Activated CD4-positive, alpha-beta memory T cell treated with anti-CD3 and anti-CD28 coated beads for 36 hours (primary cell): ENCODE measurements around the gene BDNF. TPM values are rescaled to one million over a fixed set of nuclear protein-coding genes. Genes with fewer than 3 reads are reported as not detected.
"Not testable (repeated sequence)": the region's sequence is repeated elsewhere in the genome, so short reads cannot be mapped to it uniquely, and the experiment has no call there.

Source experiments
- CTCF ChIA-PET: fragments of 350-600 bp; sonication (Branson Sonifier 250); formaldehyde crosslinking; loops from one replicate; lab custom pipeline; 2021; ENCODE audit warnings: antibody characterized with exemption, inconsistent platforms; lab: Charles Lee
- POLR2A ChIA-PET: fragments of 350-600 bp; sonication (Branson Sonifier 250); formaldehyde crosslinking; loops from one replicate; lab custom pipeline; 2021; ENCODE audit warnings: antibody characterized with exemption; lab: Charles Lee
- DNase-seq: peaks from one replicate; pipeline ENCODE4 v3.0.0-alpha.2; 2020
- H3K27ac Mint-ChIP-seq: one replicate; pipeline ENCODE4 v1.8.0; 2021; ENCODE audit warnings: mixed read lengths
- H3K27me3 Mint-ChIP-seq: one replicate; pipeline ENCODE4 v1.8.0; 2021; ENCODE audit warnings: mixed read lengths
- H3K36me3 Mint-ChIP-seq: one replicate; pipeline ENCODE4 v1.8.0; 2021; ENCODE audit warnings: mixed read lengths
- H3K4me1 Mint-ChIP-seq: one replicate; pipeline ENCODE4 v1.8.0; 2021; ENCODE audit warnings: low read depth, mixed read lengths
- H3K4me3 Mint-ChIP-seq: one replicate; pipeline ENCODE4 v1.8.0; 2021; ENCODE audit warnings: mild to moderate bottlenecking, mixed read lengths
- H3K9me3 Mint-ChIP-seq: one replicate; pipeline ENCODE4 v1.8.0; 2021; ENCODE audit warnings: mixed read lengths
- intact Hi-C: fragments of 100-400 bp; cut with micrococcal nuclease; formaldehyde crosslinking; loops from one replicate; pipeline ENCODE4 v1.15.1; 2023
- total RNA-seq, 2 experiments: library from RNA; stranded (reverse); gene quantifications; one replicate each; pipeline ENCODE4 v1.2.3, GENCODE V29; 2021

BDNF gene
- total RNA-seq, 2 experiments from 2014 or later: not detected

GRCh38 chr11:27634776-27635175, 65.5 kb downstream of the BDNF start:
- H3K36me3 Mint-ChIP-seq, H3K4me3 Mint-ChIP-seq, H3K27me3 Mint-ChIP-seq, H3K9me3 Mint-ChIP-seq, H3K27ac Mint-ChIP-seq, CTCF ChIA-PET, DNase-seq, POLR2A ChIA-PET, H3K4me1 Mint-ChIP-seq, intact Hi-C loops: not testable (repeated sequence)

DNA sequence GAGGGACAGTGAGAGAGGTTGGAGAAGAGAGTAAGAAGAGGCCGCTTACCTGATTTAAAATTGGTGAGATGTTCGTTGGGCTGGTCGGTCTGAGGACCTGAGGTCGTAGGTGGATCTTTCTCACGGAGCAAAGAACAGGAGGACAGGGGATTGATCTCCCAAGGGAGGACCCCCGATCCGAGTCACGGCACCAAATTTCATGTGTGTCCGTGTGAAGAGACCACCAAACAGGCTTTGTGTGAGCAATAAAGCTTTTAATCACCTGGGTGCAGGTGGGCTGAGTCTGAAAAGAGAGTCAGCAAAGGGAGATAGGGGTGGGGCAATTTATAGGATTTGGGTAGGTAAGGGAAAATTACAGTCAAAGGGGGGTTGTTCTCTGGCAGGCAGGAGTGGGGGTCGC, 66.0 kb downstream of the BDNF start:
- H3K27ac Mint-ChIP-seq, intact Hi-C loops, H3K27me3 Mint-ChIP-seq, DNase-seq, H3K36me3 Mint-ChIP-seq, H3K9me3 Mint-ChIP-seq, CTCF ChIA-PET, H3K4me1 Mint-ChIP-seq, H3K4me3 Mint-ChIP-seq, POLR2A ChIA-PET: not testable (repeated sequence)

DNA sequence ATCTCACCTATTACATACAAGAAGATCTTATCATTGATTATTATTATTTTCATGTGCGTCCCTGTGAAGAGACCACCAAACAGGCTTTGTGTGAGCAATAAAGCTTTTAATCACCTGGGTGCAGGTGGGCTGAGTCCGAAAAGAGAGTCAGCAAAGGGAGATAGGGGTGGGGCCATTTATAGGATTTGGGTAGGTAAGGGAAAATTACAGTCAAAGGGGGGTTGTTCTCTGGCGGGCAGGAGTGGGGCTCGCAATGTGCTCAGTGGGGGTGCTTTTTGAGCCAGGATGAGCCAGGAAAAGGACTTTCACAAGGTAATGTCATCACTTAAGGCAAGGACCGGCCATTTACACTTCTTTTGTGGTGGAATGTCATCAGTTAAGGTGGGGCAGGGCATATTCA, 71.2 kb downstream of the BDNF start:
- H3K36me3 Mint-ChIP-seq, POLR2A ChIA-PET, DNase-seq, intact Hi-C loops, CTCF ChIA-PET, H3K27ac Mint-ChIP-seq, H3K27me3 Mint-ChIP-seq, H3K4me1 Mint-ChIP-seq, H3K4me3 Mint-ChIP-seq, H3K9me3 Mint-ChIP-seq: not testable (repeated sequence)

- POLR2A ChIA-PET: interaction anchor here (0.6 kb wide), 1 partner anchor 122 kb away, joined by 3 read pairs; no protein-coding TSS in a partner anchor
- intact Hi-C loops: no loop called here
- no peak for DNase-seq
- CTCF ChIA-PET: no interaction called here
- no peaks in the 10 kb centered on the region for H3K9me3 Mint-ChIP-seq
- no peaks in the 10 kb centered on the region for H3K36me3 Mint-ChIP-seq
- H3K4me1 Mint-ChIP-seq: no peaks in the 10 kb centered on the region
- H3K27ac Mint-ChIP-seq: no peak overlapping the region
- H3K27me3 Mint-ChIP-seq: no peaks in the 10 kb centered on the region
- H3K4me3 Mint-ChIP-seq: no peak overlapping the region
Observed at GRCh38 chr11:27627979-27628378, 72.3 kb downstream of the BDNF start.

GRCh38 chr11:27626938-27627586, 73.2 kb downstream of the BDNF start:
- no peaks in the 10 kb centered on the region for H3K36me3 Mint-ChIP-seq
- ChIA-PET POLR2A (no interaction called here), CTCF (no interaction called here)
- H3K27ac Mint-ChIP-seq: no peak overlapping the region
- no peaks in the 10 kb centered on the region for H3K9me3 Mint-ChIP-seq
- intact Hi-C loops: no loop called here
- DNase-seq: no peak
- H3K4me3 Mint-ChIP-seq: no peak overlapping the region
- no peaks in the 10 kb centered on the region for H3K4me1 Mint-ChIP-seq
- H3K27me3 Mint-ChIP-seq: no peaks in the 10 kb centered on the region

- intact Hi-C loops: no loop called here
- Mint-ChIP-seq H3K4me3 (no peak overlapping the region), H3K27ac (no peak overlapping the region), H3K4me1 (no peaks in the 10 kb centered on the region), H3K27me3 (no peaks in the 10 kb centered on the region), H3K9me3 (no peaks in the 10 kb centered on the region), H3K36me3 (no peaks in the 10 kb centered on the region)
- DNase-seq: no peak
- ChIA-PET CTCF (no interaction called here), POLR2A (no interaction called here)
Observed at GRCh38 chr11:27626269-27626937, 73.9 kb downstream of the BDNF start.

- no peaks in the 10 kb centered on the region for H3K9me3 Mint-ChIP-seq
- ChIA-PET POLR2A (no interaction called here), CTCF (no interaction called here)
- no peaks in the 10 kb centered on the region for H3K4me1 Mint-ChIP-seq
- DNase-seq: no peak
- no peaks in the 10 kb centered on the region for H3K36me3 Mint-ChIP-seq
- H3K27ac Mint-ChIP-seq: no peak overlapping the region
- no peaks in the 10 kb centered on the region for H3K27me3 Mint-ChIP-seq
- intact Hi-C loops: no loop called here
- no peak overlapping the region for H3K4me3 Mint-ChIP-seq
Observed at GRCh38 chr11:27625347-27625912, 74.8 kb downstream of the BDNF start.

DNA sequence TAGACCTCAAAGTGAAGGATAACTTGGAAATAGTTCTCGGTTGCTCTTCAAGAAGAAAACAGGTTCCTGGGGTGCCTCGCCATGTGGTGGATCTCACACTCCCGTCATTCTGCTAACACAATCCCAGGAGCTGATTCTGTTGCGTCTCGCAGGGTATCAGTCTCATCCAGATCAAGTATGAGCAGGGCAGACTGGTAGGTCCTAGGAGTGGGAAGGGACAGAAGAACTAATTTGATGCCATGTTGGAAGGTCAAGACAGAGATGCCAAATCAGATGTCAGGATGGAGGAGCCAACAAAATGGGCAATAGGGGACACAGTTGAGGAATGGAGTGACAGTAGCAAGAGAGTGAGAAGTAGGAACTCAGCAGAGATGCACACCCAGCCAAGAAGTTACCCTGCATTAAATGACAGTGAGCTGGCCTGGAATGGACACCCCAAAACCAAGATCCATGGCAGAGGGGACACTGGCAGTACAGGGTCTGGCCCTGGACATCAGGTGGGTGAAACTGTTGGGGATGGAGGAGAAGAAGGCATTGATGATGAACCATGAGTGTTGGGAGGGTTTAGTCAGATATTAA, 76.2 kb downstream of the BDNF start:
- H3K36me3 Mint-ChIP-seq: no peaks in the 10 kb centered on the region
- intact Hi-C loops: no loop called here
- no peaks in the 10 kb centered on the region for H3K4me1 Mint-ChIP-seq
- no peaks in the 10 kb centered on the region for H3K9me3 Mint-ChIP-seq
- no peak overlapping the region for H3K4me3 Mint-ChIP-seq
- ChIA-PET POLR2A (no interaction called here), CTCF (no interaction called here)
- DNase-seq: no peak
- no peak overlapping the region for H3K27ac Mint-ChIP-seq
- no peaks in the 10 kb centered on the region for H3K27me3 Mint-ChIP-seq

DNA sequence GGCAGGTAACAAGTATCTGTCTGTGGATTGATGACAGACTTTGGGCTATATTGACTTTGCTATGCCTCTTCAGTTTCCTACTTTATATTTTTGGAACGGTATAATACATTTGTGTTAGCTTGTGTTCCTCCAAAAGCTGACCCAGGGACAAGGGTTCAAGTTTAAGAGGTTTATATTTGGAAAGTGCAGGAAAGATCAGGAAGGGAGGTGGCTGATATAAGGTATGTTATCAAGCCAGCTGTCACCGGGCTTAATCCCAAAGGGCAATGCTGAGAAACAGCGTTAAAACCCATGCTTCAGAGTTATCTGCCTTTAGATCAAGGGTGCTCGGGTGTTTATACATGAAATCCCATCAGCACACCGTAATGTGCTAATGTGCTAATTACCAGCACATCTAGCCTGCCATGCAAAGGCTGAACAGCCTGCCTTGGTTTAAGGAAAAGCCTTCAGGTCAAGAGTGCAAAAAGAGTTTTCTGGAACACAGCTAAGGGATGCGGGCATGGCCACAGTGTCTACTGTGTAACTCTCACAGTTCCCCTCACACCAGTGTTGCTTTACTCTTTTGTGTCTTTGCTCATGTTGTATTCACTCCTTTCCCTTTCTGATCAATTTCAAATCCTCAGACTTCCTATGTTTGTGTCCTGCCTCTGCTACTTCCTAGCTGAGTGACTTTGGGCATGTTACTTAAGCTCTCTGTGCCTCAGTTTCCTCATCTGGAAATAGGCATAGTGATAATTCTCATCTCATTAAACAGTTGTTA, 77.5 kb downstream of the BDNF start:
- ChIA-PET POLR2A (no interaction called here), CTCF (no interaction called here)
- no peak overlapping the region for H3K4me3 Mint-ChIP-seq
- no peak overlapping the region for H3K27ac Mint-ChIP-seq
- intact Hi-C loops: no loop called here
- no peaks in the 10 kb centered on the region for H3K36me3 Mint-ChIP-seq
- no peaks in the 10 kb centered on the region for H3K27me3 Mint-ChIP-seq
- H3K4me1 Mint-ChIP-seq: no peaks in the 10 kb centered on the region
- no peak for DNase-seq
- no peaks in the 10 kb centered on the region for H3K9me3 Mint-ChIP-seq

DNA sequence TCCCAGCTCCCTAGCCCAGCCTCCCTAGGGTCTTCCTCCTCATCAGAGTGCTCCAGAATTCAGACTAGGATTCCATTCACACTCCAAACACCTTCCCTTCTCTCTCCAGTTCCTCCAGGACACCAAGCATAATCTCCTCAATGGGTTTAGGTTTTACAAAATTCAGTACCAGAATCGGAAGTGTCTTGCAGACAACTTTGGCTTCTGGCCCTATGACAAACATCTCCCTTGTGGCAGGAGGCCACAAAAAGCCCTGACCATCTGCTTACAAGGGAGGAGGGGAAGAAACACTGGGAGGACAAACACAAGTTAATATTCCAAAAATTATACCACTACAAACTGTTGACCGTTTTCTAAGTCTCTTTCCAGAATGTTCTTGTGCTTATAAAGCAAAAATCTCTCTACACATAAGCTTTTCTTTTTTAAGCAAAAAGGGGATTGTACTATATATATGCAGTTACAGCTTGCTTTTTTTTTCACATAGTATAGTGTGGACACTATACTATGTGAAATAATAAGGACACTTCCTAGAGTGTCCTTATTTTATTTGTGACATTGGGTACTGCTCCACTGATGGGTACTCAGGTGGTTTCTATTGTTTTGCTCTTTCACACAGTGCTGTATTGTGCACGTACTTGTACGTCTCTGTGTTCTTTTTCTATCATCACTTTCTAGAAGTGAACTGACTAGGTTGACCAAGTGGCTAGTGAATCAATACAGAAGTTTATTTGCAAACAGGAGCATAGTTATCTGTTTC, 78.7 kb downstream of the BDNF start:
- Mint-ChIP-seq H3K9me3 (no peaks in the 10 kb centered on the region), H3K27me3 (no peaks in the 10 kb centered on the region), H3K27ac (no peak overlapping the region), H3K4me1 (no peaks in the 10 kb centered on the region), H3K4me3 (no peak overlapping the region), H3K36me3 (no peaks in the 10 kb centered on the region)
- no peak for DNase-seq
- intact Hi-C loops: no loop called here
- CTCF ChIA-PET: no interaction called here
- POLR2A ChIA-PET: no interaction called here

DNA sequence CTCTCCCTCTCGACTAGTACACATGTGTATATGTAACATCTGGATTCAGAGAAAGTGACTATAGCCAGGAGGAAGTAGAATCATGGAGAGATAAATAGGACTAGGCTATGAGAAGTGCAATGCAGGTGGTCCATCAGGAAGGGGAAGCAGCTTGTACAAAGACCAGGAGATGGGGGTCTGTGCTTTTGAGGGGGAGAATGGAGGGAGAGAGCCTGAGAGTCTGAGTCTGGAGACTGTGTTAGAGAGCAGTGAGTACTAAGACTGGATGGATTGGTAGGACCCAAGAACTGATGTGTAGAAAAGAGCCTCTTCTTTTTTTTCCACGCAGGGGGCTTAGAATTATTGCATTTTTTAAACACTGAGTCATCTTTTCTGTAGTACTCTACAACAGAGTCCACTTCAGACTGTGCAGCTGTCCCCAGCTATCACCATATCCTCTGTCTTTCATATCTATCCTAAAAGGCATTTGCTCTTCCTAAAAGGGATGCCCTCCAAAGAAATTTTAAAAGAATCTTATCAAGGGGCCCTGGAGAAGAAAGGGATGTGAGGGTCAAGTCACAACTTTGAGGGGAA, 80.4 kb downstream of the BDNF start:
- POLR2A ChIA-PET: no interaction called here
- CTCF ChIA-PET: no interaction called here
- Mint-ChIP-seq H3K27me3 (no peaks in the 10 kb centered on the region), H3K9me3 (no peaks in the 10 kb centered on the region), H3K4me1 (no peaks in the 10 kb centered on the region), H3K36me3 (no peaks in the 10 kb centered on the region), H3K4me3 (no peak overlapping the region), H3K27ac (no peak overlapping the region)
- DNase-seq: no peak
- intact Hi-C loops: no loop called here
